Upper lobe of right lung (tissue), 1 donor: ENCODE measurements around the gene YWHAB. TPM values are rescaled to one million over a fixed set of nuclear protein-coding genes. Genes with fewer than 3 reads are reported as not detected.

Experiments
- ATAC-seq: fragments of 200-7000 bp; cut with Tn5 transposase; one replicate; pipeline ENCODE4 v1.9.1; 2020; ENCODE audit warnings: mild to moderate bottlenecking, moderate library complexity
- DNase-seq: peaks from one replicate; pipeline ENCODE4 v3.0.0-alpha.2; 2020
- H3K27ac ChIP-seq: fragments of 200-600 bp; one replicate; pipeline ENCODE4 v1.8.0; 2022
- H3K27me3 ChIP-seq: fragments of 200-600 bp; one replicate; pipeline ENCODE4 v1.8.0; 2022; ENCODE audit warnings: mild to moderate bottlenecking
- H3K36me3 ChIP-seq: fragments of 200-600 bp; one replicate; pipeline ENCODE4 v1.8.0; 2022
- H3K4me1 ChIP-seq: fragments of 200-600 bp; one replicate; pipeline ENCODE4 v1.8.0; 2022
- H3K4me3 ChIP-seq: fragments of 200-600 bp; one replicate; pipeline ENCODE4 v1.8.0; 2022; ENCODE audit warnings: mild to moderate bottlenecking
- H3K9me3 ChIP-seq: fragments of 200-600 bp; one replicate; pipeline ENCODE4 v1.8.0; 2022
- intact Hi-C: fragments of 100-400 bp; cut with DNase I; formaldehyde crosslinking; loops from one replicate; pipeline ENCODE4 v1.11.0; 2022
- total RNA-seq: library from RNA; stranded (reverse); fragmentation: NEBNext Ultra II Directional; extraction: Animal tissue kit (Norgen Biotek cat#: 25700); gene quantifications from one replicate; pipeline ENCODE4 v1.2.1, GENCODE V29; 2021
- TF ChIP-seq, protein P1 (sequence below): fragments of 200-600 bp; IDR thresholded peaks from one replicate; pipeline ENCODE4 v1.8.0; 2022; ENCODE audit warnings: antibody characterized with exemption
- donor health status: DM: no; HTN: yes; CAD: no; lungs with severe emphysema.

YWHAB gene
- total RNA-seq, 1 donor from 2014 or later, result 185 TPM

DNA sequence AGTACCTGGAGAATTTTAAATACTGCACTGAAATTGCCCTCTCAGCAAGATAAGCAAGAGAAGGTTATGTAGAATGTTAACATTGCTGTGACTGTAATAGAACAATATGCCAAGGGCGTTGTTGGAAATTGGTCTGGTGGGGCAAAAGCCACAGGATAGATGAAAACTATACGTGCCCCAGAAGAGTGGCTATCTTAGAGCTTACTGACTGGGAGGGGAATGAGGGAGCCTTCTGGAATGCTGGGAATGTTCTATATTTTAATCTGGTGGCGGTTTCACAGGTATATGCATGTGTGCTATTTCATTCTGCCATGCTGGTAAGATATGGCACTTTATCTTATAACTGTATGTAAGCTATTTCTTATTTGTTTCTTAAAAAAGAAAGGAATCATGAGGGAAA, 35.2 kb upstream of the YWHAB start:
- Histone ChIP-seq H3K9me3 (no peaks in the 10 kb centered on the region), H3K27ac (no peak overlapping the region), H3K4me3 (no peak overlapping the region), H3K27me3 (no peaks in the 10 kb centered on the region), H3K4me1 (no peaks in the 10 kb centered on the region), H3K36me3 (no peaks in the 10 kb centered on the region)
- DNase-seq (no peak), ATAC-seq (no peak)
- TF ChIP-seq, protein P1, sequence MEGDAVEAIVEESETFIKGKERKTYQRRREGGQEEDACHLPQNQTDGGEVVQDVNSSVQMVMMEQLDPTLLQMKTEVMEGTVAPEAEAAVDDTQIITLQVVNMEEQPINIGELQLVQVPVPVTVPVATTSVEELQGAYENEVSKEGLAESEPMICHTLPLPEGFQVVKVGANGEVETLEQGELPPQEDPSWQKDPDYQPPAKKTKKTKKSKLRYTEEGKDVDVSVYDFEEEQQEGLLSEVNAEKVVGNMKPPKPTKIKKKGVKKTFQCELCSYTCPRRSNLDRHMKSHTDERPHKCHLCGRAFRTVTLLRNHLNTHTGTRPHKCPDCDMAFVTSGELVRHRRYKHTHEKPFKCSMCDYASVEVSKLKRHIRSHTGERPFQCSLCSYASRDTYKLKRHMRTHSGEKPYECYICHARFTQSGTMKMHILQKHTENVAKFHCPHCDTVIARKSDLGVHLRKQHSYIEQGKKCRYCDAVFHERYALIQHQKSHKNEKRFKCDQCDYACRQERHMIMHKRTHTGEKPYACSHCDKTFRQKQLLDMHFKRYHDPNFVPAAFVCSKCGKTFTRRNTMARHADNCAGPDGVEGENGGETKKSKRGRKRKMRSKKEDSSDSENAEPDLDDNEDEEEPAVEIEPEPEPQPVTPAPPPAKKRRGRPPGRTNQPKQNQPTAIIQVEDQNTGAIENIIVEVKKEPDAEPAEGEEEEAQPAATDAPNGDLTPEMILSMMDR, result no peak
- intact Hi-C loops, result no loop called here

DNA sequence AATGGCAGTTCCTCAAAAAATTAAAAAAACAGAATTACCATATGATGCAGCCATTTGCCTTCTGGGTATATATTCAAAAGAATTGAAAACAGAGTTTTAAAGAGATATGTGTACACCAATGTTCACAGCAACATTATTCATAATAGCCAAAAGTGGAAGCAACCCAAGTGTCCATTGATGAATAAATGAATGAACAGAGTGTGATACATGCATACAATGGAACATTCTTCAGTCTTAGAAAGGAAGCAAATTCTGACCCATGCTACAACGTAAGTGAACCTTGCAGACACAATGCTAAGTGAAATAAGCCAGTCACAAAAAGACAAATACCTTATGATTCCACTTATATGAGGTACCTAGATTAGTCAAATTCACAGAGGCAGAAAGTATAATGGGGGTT, 34.7 kb upstream of the YWHAB start:
- Histone ChIP-seq H3K9me3 (no peaks in the 10 kb centered on the region), H3K4me1 (no peaks in the 10 kb centered on the region), H3K4me3 (no peak overlapping the region), H3K27ac (no peak overlapping the region), H3K36me3 (no peaks in the 10 kb centered on the region), H3K27me3 (no peaks in the 10 kb centered on the region)
- DNase-seq (no peak), ATAC-seq (no peak)
- intact Hi-C loops, result no loop called here
- TF ChIP-seq, protein P1, result no peak

DNA sequence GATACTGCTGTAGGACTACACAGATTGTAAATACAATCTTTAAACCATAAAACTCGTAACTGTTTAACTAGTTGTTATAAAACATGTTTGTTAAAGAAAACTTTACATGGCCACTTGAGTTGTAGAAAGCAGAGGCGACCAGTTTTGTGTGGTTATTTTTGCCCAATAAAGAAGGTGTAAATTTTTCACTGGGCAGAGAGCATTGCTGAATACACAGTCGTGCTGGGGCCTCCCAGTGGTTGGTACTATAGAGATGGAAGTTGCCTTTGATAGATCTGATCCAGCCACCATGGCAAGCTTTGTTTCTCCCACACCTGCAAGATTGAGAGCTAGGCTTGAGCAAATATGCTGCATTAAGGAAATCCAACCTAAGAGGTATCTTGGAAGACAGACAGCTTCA, 34.0 kb upstream of the YWHAB start:
- H3K4me3 ChIP-seq, result no peak overlapping the region
- H3K9me3 ChIP-seq, result no peaks in the 10 kb centered on the region
- no peaks in the 10 kb centered on the region for H3K27me3 ChIP-seq
- DNase-seq, result no peak
- intact Hi-C loops, result no loop called here
- H3K36me3 ChIP-seq, result no peaks in the 10 kb centered on the region
- ATAC-seq, result no peak
- no peaks in the 10 kb centered on the region for H3K4me1 ChIP-seq
- no peak overlapping the region for H3K27ac ChIP-seq
- TF ChIP-seq, protein P1, result no peak

DNA sequence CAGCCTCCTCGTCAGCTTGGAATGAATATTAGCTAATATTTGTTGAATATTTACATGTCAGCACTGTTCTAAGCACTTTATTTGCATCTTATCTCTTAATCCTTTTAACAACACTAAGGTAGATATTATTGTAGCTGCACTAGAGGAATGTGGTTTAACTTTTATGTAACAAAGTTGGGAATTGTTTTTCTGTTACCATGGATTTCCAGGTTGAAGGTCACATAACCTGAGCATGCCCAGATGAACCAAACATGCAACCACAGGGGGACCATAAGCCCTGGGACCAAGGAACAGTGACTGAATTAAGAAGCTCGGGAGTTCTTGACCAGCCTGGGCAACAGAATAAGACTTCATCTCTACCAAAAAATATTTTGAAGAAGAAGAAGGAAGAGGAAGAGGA, 29.1 kb upstream of the YWHAB start:
- no peak overlapping the region for H3K4me3 ChIP-seq
- no peak for ATAC-seq
- no peaks in the 10 kb centered on the region for H3K27me3 ChIP-seq
- TF ChIP-seq, protein P1, result no peak
- no peaks in the 10 kb centered on the region for H3K36me3 ChIP-seq
- H3K9me3 ChIP-seq, result no peaks in the 10 kb centered on the region
- intact Hi-C loops, result no loop called here
- no peak for DNase-seq
- H3K4me1 ChIP-seq, result no peaks in the 10 kb centered on the region
- H3K27ac ChIP-seq, result no peak overlapping the region

DNA sequence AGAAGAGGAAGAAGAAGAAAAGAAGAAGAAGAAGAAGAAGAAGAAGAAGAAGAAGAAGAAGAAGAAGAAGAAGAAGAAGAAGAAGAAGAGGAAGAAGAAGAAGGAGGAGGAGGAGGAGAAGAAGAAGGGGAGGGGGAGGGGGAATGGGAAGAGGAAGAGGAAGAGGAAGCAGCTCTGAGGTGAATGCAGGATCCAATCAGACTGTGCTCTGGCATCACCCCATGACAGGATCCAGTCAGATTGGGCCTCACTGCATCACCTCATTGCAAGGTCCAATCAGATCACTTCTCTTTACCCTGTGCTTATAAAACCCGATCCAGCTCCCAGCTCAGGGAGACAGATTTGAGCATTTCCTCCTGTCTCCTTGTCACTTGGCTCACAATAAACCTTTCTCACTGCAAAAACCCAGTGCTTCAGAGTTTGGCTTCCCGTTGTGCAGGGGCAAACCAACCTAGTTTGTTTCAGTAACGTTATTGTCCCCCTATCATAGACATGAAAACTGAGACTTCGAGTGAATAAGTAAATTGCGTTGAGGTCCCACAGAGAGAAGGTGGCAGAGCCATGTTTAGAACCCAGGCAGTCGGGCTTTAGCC, 28.6 kb upstream of the YWHAB start:
- Histone ChIP-seq H3K4me1 (no peaks in the 10 kb centered on the region), H3K27me3 (no peaks in the 10 kb centered on the region), H3K4me3 (no peak overlapping the region), H3K9me3 (no peaks in the 10 kb centered on the region), H3K36me3 (no peaks in the 10 kb centered on the region), H3K27ac (no peak overlapping the region)
- DNase-seq, result no peak
- intact Hi-C loops, result no loop called here
- ATAC-seq, result no peak
- TF ChIP-seq, protein P1, result no peak
